Stimulated activated naive CD8-positive, alpha-beta T cell treated with anti-CD3 and anti-CD28 coated beads, Interleukin-15, Interleukin-2, amounts not matched to agents 100 U/mL and 50 U/mL, for 24 hours (primary cell): ENCODE measurements around the gene CLCN1.

Experiments
- ATAC-seq: fragments of 150-1000 bp; cut with Tn5 transposase; one replicate; pipeline ENCODE4 v1.10.0; 2021
- DNase-seq: peaks from one replicate; pipeline ENCODE4 v3.0.0; 2021

Gene CLCN1

DNA sequence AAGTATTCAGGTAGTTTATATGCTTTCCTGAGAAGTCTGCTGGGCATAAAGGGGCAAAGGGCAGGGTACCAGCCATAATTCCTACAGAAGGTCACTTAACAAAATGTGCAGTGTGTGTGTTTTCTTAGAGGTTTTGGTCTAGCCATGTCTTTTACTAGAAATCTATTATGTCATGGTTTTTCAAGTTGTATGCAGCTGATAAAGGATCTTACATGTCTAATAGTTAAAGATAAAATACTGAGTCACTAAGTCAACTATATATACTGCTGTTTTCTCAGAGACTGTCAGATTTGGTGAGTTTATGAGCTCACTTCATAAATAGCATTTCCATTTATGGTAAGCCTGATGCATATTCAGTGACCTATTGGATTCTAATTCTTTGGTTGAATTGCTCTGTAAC, 20.0 kb upstream of the CLCN1 start:
- ATAC-seq (no peak), DNase-seq (no peak)

DNA sequence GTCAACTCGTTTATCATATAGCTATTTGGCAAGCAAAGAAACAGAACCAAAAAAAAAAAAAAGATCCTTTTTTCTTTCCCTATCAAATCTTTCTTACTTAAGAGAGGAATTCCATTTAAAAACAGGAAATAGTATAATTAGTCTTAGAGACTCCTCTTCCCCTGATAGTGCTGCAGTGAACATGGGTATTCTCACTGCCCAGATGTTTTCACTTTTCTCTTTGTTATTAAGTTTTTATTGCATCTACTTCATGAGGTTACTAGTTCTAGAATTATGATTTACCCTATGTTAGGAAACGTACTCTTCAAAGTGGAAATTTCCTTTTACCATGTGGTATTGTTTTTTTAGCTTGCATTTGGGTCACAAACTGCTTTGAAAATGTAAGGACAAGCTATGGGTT, 19.2 kb upstream of the CLCN1 start:
- ATAC-seq (no peak), DNase-seq (no peak)

DNA sequence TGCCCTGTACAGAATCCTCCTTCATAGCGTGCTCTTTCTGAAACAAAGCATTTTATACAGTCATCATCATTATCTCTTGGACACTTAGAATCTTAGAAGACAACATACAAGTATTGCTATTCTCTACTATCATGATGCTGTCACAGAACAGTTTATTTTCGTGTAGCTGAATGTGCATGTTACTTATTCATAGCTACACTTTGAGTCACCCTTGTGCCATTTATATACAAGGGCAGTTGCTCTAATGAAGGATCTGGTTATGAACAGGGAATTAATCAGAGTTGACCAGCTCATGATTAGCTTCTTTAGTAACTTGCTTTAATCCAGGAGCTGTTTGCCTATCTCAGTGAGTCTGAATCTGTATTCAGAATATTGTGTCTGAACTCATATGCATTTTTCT, 16.6 kb upstream of the CLCN1 start:
- no peak for ATAC-seq

DNA sequence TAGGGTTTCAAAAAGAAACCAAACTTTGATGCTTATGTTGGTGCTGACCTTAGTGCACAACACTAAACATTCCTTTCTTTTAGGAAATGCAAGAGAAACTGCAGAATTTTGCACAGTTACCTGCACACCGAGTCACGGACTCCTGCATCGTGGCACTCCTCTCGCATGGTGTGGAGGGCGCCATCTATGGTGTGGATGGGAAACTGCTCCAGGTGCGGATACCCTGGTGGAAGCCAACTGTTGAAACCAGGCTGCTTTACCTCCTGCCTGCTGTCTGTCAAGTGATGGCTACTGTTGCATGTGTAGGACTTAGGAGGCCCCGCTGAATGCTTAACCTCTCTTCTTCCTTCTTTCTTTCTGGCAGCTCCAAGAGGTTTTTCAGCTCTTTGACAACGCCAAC, 16.1 kb upstream of the CLCN1 start:
- peak; percentile 85 for ATAC-seq
- DNase-seq: peak; percentile 54

More for the DNA sequence above, 16.6 kb upstream of the CLCN1 start:
- no peak for DNase-seq

DNA sequence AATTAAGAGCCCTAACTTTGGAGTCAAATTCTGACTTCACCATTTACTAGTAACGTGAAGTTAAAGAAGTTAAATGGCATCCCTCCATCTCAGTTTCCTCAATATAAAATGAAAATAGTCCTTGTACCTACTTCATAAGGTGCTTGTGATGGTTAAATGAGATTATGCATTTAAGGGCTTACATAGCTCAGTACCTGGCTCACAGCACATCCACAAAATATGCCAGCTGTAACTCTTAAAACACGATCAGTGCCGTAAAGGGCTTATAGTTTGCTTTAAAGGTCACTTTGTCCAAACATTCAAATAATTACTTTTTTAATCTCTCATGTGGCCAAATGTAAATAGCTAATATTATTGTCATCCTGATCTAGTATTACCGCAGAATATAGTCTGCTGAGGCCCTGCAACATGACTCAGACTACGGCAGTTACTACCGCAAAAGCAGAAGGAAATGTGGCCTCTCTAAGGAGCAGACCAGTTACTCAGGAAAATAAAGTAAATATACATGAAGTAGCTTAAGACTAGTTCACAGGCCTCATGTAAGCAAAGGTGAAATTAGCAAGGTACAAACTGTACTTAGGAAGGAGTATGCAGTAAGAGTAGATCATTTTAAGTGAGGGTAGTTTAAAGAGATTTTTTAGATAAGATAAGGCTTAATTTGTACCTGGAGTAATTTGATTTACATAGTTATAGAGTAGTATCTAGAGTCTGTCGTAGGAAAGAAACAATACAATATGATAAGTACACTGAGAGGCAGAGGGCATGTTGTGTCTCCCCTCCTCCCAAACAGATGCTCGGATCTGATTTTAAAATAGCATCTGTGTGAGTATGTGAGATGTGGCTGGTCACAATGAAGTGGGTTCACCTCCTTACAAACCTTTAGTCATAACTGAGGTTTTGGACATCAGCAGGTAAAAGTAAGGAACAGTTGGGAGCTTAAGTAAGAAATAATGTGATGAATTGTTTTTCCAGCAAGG, 14.7 kb upstream of the CLCN1 start:
- DNase-seq (no peak), ATAC-seq (no peak)

DNA sequence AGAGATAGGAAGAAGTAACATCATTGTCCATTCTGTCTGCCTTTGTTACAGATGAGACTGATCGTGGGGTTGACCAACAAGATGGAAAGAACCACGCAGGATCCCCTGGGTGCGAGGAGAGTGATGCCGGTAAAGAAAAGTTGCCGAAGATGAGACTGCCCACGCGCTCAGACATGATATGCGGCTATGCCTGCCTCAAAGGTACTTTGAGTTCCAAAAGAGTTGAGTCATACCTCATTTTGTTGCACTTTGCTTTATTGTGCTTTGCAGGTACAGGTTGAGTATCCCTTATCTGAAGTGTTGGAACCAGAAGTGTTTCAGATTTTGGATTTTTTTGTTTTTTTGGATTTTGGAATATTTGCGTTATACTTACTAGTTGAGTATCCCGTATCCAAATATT, 12.2 kb upstream of the CLCN1 start:
- DNase-seq (no peak), ATAC-seq (no peak)

DNA sequence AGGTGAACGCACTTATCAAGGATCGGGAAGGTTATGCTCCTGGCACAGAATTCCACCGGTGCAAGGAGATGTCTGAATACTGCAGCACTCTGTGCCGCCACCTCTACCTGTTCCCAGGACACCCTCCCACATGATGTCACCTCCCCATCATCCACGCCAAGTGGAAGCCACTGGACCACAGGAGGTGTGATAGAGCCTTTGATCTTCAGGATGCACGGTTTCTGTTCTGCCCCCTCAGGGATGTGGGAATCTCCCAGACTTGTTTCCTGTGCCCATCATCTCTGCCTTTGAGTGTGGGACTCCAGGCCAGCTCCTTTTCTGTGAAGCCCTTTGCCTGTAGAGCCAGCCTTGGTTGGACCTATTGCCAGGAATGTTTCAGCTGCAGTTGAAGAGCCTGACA, 11.0 kb upstream of the CLCN1 start:
- DNase-seq (no peak), ATAC-seq (no peak)

DNA sequence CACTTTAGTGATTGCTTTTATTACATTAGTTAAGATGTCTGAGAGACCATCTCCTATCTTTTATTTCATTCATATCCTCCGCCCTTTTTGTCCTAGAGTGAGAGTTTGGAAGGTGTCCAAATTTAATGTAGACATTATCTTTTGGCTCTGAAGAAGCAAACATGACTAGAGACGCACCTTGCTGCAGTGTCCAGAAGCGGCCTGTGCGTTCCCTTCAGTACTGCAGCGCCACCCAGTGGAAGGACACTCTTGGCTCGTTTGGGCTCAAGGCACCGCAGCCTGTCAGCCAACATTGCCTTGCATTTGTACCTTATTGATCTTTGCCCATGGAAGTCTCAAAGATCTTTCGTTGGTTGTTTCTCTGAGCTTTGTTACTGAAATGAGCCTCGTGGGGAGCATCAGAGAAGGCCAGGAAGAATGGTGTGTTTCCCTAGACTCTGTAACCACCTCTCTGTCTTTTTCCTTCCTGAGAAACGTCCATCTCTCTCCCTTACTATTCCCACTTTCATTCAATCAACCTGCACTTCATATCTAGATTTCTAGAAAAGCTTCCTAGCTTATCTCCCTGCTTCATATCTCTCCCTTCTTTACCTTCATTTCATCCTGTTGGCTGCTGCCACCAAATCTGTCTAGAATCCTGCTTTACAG, 10.4 kb upstream of the CLCN1 start:
- DNase-seq (peak; percentile 81), ATAC-seq (peak; percentile 76)

DNA sequence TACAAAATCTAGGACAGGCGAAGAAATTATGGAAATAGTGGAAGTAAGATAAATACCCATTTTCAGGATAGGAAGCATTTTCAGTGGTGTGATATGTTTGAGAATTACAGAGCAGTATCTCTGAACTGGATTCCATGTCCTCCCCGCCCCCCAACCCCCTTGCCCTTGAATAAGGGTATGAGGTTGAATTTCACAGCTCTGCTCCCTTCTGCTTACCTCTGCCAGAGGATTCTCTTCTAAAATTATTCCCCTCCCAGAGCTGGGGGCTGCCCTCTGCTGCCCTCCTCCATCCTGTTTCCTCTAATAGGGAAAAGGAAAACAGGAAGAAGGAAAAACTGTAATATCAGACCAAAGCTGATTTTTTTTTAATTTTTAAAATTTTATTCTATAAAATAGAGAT, 7.3 kb upstream of the CLCN1 start:
- no peak for ATAC-seq
- no peak for DNase-seq

DNA sequence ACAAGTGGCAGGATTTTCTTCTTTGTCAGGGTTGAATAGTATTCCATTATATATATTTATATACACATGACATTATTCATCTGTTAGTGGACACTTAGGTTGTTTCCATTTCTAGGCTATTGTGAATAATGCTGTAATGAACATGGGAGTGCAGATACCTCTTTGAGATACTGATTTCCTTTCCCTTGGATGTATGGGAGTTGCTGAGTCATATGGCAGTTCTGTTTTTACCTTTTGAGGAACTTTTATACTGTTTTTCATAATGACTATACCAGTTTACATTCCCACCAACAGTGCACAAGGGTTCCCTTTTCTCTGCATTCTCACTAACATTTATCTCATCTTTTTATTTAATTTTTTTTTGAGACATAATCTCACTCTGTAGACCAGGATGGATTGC, 1.8 kb upstream of the CLCN1 start:
- ATAC-seq: no peak
- no peak for DNase-seq

DNA sequence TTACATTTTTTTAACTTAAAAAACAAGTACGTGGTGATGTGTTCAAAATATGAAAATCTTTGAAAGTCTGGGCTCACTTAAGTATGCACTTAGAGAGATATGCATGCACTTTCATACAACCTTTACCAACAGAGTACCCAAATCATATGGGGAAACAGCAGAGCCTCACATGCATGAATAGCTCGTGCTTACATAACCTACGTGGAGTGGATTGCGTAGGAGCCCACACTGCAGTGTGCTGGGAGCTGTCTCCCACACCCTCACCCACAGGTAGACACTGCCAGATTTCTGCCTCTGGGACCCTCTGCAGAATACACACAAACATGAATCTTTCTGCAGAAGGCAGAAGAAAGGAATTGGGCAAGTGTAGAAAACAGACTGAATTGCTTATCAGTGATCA, 581 bp downstream of the CLCN1 start:
- DNase-seq (no peak), ATAC-seq (no peak)

DNA sequence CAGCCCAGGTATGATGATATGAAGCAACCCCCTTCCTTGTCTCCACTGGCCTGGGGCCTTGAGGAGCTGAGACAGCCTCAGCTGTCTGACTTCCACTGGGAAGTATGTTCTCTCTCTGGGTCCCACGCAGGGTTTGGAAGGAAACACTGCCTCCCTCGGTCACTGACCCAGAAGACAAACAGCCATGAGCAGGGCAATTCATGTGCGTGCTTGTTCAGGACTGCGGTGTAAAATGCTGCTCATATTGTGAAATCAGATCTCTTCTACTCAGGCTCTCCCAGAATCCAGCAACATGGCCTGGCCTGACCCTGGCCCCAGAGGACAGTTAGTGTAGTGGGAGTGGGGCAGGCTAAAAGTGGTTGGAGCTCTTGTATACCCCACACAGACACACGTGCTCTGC, 2.8 kb downstream of the CLCN1 start:
- DNase-seq: no peak
- ATAC-seq: no peak

DNA sequence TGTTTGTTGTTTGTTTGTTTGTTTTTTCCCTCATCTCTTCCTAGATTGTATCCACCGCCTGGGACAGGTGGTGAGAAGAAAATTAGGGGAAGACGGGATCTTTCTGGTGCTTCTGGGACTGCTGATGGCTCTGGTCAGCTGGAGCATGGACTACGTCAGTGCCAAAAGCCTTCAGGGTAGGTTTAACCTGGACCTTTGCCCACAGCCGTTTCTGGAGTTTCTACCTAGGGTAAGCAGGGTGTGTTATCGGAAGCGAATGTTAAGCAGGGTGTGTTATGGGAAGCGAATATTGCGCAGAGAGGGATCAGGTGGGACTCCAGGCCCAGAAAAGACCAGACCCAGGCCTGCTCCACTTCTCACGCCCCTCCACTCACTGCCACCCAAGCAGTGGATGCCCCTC, 4.7 kb downstream of the CLCN1 start:
- DNase-seq: no peak
- ATAC-seq: no peak

DNA sequence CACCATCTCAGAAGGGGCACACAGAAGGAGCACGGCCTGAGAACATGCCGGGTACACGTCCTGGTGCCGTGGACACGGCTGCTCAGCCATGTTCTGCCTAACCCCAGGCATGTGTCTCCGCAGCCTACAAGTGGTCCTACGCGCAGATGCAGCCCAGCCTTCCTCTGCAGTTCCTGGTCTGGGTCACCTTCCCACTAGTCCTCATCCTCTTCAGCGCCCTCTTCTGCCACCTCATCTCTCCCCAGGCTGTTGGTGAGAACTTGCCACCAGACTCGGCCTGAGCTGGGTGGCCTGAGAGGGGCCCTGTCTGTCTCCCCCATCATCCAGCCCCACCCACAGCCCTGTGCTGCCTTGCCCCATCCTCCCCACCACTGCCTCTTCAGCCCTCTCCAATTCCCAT, 5.3 kb downstream of the CLCN1 start:
- DNase-seq (no peak), ATAC-seq (no peak)

DNA sequence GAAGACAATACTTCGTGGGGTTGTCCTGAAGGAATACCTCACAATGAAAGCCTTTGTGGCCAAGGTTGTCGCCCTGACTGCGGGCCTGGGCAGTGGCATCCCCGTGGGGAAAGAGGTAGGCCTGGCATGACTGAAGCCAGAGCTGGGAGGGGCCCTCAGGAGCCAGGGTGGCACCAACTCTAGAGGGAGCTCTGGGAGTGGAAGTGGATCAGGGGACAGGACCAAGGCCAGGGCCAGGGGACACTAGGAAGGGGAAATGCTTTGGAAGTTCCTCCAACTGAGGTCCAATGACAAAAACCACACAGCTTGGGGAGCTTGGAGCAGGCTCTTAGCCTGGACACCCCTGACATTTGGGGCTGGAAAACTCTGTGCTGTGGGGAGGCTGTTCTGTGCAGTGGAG, 5.8 kb downstream of the CLCN1 start:
- DNase-seq (no peak), ATAC-seq (no peak)

DNA sequence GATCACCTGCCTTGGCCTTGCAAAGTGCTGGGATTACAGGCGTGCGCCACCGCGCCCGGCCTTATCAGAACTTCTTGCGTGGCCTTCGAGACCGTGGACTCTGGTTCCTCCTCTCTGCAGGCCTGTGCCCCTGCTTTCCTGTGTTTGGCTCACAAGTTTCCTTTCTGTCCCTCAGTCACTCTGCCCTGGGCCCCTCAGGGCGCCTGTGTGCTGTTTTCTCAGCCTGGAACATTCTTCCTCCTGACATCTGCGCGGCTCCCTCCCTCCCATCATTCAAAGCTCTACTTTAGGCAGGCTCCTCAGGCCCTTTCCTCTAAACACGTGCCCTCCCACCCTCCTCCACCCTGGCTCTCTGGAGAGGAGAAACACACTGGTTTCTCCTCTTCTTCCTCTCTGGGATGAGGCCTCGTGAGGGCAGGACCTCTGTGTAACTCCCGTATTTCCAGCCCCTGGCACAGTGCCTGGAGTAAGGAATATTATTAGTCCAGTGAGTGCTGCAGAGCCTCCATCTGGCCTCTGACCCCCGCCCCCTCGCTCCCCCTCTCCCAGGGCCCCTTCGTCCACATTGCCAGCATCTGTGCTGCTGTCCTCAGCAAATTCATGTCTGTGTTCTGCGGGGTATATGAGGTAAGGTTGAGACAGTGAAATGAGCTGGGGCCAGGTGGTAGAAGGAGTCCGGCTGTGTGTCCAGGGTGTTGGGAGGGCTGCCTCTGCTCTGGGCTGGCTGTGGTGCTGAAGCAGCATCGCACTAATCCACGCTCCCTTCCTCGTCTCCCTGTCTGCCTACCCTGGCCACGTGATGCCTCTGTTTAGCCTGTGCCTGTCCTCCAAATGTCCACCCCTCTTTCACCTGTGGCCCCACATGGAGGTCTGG, 7.1 kb downstream of the CLCN1 start:
- no peak for DNase-seq
- ATAC-seq: no peak

DNA sequence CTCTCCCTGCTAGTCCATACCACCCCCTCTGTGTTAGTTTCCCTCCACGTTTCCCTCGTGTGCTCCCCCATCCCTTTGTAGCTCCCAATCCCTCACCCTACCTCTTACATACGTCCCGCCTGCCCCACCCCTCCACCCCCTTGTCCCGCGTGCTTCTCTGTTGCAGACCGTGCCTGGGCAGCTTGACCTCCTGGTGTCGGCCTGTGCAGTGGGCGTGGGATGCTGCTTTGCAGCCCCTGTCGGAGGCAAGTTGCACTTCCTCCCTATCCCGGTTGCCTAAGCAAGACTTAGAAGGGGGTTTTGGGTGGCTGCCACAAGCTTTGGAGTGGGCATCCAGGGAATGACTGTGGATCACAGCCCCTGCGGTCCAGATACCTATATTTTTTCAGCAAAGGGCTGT, 7.7 kb downstream of the CLCN1 start:
- ATAC-seq: no peak
- DNase-seq: no peak

DNA sequence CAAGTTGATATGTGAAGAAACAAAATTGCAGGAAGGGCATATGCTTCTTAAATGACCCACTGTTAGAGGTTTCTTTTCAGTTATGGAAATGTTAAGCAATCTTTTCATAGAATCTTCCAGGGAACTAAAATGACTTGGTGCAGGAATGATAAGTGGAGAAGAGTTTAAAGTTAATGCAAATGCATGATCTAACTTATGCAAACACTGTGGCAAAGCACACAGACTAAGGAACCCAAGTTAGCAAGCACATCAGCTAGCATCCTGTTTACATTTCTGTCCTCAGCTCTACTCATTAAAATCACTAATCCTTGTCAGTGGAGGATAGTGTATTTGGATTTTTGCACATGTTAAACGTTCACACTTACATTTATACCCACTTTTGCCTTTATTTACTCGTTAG, 9.3 kb downstream of the CLCN1 start:
- DNase-seq (no peak), ATAC-seq (no peak)

DNA sequence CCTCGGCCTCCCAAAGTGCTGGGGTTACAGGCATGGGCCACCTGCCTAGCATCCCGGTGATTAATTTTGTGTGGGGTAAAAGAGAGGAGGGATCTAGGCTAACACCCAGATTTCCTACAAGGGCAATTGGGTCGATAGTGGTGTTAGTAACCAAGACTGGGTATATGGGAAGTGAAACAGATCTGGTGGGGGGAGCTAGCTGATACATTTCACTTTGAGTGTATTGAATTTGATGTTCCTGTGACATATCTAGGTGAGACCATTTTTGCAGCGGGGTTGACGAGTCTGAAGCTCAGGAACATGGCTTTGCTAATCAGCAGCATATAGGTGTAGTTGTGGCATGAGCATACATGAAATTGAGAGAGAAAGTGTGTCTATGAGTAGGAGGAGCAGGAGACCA, 12.0 kb downstream of the CLCN1 start:
- DNase-seq (no peak), ATAC-seq (no peak)

DNA sequence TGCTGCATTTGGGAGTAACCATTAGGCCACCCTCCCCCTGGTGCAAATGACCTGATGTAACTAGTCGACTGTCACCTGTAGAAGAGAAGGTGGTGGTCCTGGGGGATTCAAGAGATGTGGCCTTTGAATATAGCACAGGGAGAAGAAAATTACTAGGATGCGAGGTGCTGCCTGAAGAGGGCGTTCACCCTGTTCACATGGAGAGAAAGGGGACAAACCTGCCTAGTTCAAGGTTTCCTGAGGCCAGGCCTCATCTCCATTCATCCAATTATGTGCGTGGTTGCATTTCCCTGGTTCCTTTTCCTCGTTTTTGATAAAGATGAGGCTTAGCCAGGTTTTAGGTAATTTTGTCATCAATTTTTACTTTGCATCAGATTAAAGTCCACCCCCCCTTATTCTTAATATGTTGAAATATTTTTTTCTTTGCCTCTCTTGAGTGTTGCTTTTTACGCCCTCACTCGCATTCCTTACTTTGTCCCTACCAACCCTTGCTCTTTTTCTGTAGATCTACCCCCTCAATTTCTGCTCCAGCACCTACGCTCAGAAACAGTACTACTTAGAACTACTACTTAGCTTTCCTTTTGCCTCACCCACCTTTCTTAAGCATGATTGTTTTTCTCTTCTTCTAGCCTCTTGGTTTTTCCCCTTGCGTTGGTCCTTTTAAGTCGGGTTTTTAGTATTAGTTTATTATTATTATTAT, 13.7 kb downstream of the CLCN1 start:
- DNase-seq (no peak), ATAC-seq (no peak)

DNA sequence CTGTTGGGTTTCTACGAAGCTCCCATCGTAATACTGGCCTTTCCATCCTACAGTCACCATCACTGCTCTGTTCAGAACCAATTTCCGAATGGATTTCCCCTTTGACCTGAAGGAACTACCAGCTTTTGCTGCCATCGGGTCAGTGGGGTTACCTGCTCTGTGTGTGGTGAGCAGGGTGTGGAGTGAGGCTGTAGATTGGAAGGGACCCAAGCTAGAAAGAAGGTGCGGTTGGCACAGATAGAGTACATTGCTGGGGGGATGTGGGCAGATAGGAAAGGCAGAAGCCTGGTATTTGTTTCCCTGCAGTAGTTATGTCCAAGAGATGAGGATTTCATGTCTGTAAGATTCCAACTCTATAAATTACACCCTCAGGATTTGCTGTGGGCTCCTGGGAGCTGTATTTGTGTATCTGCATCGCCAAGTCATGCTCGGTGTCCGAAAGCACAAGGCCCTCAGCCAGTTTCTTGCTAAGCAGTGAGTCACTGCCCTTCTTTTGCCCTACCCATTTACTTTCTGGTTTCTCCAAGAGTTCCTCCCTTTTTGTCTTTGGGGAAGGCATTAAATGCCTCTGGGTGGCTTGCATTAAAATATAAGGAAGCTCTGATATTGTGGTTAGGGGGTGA, 15.4 kb downstream of the CLCN1 start:
- no peak for ATAC-seq
- DNase-seq: no peak

DNA sequence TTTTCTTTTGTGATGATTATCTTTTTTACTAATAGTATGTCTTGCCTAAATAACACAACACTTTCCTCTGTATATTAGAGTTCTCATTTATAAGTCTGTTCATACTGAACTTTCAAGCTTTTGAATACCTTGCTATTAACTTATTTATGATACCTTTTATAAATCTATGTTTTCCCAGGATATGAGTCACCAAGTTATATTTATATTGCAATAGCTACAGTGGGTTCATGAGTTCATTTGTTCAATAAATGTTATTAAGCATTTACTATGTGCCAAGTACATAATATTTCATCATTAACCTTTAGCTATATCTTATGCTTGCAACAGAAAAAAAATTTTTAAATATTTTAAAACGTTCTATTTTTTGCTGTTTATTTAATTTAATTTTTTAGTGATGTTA, 18.3 kb downstream of the CLCN1 start:
- DNase-seq (no peak), ATAC-seq (no peak)
